NCI-H510A treated with DMSO at 0.1 percent for 48 hours (cell line): ENCODE data around the gene C10orf67.
A peak's percentile ranks its signal among the peaks of the same experiment; 100 is the strongest.
"Not testable (repeated sequence)": the region's sequence is repeated elsewhere in the genome, so short reads cannot be mapped to it uniquely, and the experiment has no call there.

ENCODE experiments used
- DNase-seq: peaks from one replicate; lab custom pipeline; 2025; lab: John Stamatoyannopoulos, UW

The C10orf67 gene

GRCh38 chr10:23362069-23362830, 17.7 kb upstream of the C10orf67 start:
- no peak for DNase-seq

- DNase-seq: no peak
Measured at GRCh38 chr10:23361665-23362064, 17.1 kb upstream of the C10orf67 start.

- DNase-seq: no peak
Measured at GRCh38 chr10:23359692-23360380, 15.2 kb upstream of the C10orf67 start.

DNA sequence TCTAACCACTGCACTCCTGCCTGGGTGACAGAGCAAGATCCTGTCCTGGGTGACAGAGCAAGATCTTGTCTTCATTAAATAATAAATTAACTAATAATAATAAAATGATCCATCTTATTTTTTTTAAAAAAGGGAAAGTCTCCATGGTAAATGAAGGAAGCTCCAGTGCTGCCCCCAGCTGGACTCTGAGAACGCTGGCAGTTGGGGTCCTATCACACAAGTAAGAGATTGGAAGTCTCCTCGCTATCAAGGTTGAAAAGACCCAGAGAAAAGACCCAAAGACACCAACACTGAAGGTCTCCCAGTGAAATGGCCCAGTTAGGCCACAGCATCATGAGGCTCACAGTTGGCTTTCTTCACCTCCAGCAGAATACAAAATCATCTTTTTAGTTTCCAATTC, 13.8 kb upstream of the C10orf67 start:
- DNase-seq: no peak

DNA sequence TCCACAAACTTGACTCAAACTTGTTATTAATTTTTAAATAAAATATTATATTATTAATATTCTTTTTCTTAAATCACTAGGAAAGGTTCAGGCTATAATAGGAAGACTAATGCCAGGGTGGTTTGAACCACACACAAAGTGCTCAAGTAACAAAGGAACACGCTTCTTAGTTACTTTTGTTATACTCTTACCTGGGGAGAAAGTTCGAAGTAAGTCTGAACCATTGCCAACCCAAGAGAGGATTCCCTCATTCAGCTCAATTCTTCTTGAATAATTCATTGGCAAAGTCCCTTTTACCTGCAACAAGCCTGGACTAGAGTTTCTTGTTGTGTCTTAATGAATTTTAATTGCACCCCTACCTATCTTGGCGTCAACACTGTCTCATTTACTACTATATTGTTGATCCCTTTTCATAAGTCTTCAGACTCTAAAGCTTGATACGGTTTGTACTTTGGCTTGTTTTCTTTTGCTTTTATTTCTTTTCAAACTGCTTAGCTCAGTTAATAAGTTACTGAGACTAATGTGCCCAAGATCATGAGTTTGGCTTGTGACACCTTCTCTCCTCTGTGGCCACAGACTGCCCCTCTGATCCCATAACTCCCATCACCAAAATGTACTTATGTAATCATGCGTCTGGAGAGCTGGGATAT, 10.2 kb upstream of the C10orf67 start:
- DNase-seq: no peak

DNA sequence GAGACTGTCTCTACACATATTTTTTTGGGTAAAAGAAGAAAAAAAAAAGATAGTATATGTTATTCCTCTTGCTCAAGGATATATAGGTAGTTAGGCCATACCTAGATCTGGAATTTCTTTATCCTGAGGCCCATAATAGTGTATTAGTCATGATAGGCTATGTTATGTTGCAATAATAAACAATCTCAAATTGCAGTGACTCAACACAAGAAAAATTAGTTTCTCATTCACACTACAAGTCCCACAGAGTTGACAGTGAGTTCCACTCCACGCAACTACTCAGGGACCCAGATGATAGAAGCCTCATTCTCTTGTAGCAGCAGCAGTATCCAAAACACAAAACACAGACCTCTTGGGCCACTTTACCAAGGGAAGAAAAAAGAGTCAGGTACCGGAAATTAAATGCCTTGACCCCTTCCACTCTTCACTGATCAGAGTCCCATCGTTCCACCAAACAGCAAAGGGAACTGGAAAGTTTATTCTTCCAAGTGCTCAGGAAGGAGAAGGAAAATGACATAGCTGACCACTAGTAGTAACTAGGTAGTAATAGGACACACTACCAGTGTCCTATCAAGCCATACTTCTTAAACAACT, 7.4 kb upstream of the C10orf67 start:
- no peak for DNase-seq

DNA sequence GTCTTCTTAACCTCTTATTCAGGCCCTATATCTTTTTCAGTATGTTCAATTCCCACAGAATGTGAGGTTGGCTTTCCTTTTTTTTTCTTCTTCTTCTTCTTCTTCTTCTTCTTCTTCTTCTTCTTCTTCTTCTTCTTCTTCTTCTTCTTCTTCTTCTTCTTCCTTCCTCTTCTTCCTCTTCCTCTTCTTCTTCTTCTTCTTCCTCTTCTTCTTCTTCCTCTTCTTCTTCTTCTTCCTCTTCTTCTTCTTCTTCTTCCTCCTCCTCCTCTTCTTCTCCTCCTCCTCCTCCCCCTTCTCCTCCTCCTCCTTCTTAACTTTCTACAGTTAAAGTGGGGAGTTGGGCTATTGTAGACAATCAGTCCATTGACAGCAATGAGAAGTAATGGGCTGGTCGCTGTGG, 6.1 kb upstream of the C10orf67 start:
- DNase-seq: not testable (repeated sequence)

DNA sequence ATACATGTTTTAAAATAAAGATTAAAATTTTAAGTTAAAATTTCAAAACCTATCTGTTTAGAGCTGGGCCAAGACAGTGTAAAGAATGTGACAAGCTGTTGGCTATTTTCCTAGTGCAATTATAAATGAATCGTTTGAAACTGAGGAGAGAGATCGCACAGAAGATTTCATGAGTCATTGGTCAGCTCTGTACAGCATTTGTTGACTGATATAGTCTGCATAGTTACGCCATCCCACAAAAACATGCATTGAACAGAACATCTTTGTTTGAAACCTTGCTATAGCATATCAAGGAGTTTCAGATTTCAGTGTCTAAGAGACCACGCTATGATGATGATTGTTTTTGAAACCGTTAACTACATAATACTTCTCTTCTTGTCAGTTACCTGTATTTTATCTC, 1.3 kb upstream of the C10orf67 start:
- DNase-seq: no peak

DNA sequence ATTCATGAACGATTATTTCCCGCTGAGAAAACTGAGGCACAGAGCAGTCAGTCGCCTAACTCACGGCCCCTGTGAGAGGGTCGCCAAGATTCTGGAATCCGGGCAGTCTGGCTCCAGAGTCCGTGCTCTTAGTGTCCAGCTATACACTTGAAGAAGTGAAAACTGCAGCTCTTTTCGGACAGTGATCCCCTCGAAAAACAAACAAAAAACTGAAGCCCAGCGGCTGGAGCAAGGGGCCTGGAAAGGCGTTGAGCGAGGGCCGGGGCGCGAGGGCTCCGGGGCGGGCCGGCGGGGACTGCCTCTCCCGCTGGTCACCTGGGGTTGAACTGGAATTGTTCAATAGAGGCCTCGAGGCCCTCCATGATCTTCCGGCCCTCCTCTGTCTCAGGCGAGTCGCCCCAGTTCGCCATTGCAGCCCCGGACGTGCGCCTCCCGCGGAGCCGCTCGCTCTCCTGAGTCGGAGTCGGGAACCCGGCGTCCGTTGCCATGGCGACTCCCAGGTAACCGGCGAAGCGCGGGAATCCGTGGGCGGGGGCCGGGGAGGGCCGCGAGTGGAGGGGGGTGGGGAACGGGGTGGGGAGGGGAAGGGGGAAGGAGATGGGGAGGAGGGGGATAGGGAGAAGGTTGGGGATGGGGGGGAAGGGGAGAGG, 881 bp downstream of the C10orf67 start:
- peak; percentile 25 for DNase-seq

DNA sequence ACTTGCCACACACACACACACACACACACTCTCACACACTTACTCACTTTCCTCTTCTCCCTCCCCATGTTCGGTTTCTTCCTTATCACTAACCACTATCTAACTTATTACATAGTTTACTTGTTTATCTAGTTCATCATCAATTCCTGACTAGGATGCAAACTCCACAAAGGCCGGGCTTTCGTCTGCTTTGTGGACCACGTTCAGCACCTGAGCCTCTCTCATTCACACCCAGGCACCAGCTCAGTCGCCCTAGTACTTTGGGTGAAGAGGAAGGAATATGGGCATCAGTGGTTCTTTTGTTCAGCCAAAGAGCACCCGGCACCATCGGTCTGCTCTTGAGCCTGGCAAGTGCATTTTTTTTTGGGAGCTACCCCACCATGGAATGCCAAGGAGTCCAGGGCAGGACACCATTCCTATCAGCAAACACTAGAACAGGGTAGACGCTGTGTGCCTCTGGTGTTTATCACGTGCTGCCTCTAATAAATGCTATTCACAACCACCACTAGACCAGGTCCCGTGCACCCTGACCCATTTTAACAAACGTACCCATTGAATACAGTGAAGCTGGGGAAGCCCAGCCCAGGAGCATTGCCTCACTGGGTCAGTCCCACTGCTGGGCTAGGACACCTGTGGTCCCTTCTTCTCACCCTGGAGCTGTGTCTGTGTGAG, 2.2 kb downstream of the C10orf67 start:
- no peak for DNase-seq

DNA sequence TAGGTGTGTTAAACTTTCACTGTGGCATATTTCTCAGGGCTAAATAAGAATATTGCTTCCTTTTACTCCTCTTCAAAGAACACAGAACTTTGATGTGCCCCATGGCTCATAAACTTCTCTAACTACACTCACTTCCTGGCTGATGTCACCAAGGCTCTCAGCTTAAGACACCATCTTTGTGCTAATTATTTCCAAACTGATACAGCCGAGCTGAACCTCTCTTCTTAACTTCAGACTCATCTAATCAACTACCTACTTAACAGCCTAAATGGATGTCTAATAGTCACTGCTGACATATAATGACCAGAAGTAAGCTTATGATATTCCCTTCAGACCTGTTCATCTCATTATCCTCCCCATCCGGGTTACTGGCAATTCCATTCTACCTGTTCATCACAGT, 3.6 kb downstream of the C10orf67 start:
- DNase-seq: no peak

- DNase-seq: no peak
Measured at GRCh38 chr10:23340354-23340753, 4.2 kb downstream of the C10orf67 start.

DNA sequence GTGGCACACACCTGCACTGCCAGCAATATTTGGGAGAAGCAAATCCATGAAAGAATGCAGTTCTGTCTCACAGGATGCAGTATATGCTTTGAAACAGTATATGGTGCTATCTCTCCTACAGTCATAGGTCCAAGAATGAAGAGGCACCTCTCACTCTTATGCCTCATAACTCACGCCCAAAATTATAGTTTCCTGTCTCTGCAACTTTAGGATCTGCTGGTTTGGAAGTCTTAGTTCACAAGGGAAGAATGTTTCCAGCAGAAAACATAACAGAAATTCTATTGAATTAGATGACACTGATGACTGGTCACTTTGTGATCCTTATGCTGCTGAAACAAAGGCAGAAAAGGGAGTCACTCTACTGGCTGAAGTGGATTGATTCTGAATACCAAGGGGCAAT, 5.7 kb downstream of the C10orf67 start:
- DNase-seq: no peak

- DNase-seq: no peak
Measured at GRCh38 chr10:23338155-23338828, 6.3 kb downstream of the C10orf67 start.

DNA sequence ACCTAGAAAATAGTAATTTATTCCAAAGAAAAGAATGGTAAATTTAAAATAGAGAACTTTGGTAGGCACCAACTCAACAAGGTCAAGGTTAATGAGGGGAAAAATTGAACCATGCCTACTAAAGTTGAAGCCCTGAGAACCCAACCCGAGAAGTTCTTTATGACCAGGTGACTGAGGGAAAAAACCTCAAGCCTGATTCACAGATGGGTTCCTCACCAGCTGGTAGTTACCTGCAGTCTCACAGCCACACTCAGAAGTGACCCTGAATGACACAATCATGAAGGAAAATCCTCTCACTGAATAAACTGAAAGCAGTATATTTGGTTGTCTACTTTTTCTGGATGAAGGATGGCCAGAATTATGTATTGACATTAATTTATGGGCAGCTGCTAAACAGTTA, 7.0 kb downstream of the C10orf67 start:
- DNase-seq: no peak

DNA sequence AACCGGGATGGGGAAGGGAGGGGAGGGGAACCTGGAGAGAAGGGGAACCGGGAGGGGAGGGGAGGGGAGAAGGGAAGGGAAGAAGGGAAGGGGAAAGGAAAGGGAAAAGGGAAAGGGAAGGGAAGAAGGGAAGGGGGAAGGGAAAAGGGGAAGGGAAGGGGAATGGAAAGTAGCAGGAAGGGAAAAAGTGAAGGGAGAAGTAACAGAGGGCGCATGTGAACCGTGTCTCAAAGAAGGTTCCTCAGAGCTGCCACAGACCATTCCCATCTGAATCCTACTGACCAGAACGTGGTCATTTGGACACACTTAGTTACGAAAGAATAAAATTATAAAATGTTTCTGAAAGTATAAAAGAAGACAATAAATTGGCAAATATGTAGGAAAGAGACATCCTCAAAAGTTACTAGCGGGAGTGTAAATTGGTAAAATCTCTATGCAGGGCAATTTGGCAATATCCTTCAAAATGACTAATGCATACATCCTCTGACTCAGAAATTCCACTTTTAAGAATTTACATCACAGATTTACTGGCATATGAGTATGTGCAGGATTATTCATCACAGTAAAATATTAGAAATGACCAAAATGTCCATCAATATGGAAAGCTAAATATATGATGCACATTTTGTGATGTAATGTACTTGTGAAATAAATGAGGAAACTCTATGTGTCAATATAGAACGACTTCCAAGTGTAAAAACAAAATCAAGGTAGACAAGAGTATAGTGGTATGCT, 12.9 kb downstream of the C10orf67 start:
- no peak for DNase-seq

DNA sequence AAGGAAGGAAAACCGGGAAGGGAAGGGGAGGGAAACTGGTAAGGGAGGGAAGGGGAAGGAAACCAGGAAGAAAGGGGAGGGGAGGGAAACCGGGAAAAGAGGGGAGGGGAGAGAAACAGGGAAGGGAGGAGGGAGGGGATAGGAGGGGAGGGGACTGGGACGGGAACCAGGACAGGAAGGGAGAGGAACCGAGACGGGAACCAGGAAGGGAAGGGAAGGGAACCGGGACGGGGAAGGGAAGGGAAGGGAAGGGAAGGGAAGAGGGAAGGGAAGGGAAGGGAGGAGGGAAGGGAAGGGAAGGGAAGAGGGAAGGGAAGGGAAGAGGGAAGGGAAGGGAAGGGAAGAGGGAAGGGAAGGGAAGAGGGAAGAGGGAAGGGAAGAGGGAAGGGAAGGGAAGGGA, 13.6 kb downstream of the C10orf67 start:
- DNase-seq: no peak

DNA sequence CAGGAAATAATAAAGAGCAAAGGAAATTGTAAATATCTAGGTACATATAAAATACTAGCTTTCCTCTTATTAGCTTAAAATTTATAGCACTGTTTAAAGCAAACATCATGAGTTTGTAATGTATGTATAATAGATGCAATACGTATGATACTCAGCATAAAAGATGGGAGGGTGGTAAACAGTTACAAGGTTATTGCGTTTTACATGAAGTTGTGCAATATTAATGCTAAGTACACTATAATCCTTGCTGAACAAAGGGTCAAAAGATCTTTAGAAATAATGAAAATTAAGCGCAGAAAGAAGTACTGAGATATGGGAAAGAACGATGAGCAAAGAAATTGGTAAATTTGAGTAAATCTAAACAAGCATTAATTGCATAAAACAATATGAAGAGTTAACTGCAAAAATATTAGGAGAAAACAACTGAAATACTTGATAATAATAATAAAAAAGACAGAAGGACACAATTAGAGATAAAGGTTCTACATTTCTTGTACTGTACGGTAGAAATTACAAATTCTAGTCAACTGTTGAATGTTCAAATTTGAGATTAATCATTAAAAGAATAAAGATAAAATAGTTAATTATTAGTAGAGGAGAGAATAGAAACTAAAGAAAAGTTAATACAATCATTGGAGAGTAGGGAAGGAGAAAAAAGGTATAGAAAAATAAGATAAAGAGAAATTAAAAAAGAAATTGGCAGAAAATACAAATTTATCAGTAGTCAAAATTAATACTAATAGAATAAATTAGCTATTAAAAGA, 17.9 kb downstream of the C10orf67 start:
- no peak for DNase-seq

GRCh38 chr10:23325132-23325531, 19.5 kb downstream of the C10orf67 start:
- no peak for DNase-seq

- DNase-seq: no peak
Measured at GRCh38 chr10:23324351-23324750, 20.2 kb downstream of the C10orf67 start.
